HPDE6-E6E7 (cell line): ENCODE measurements around the gene EWSR1.
"Not testable (repeated sequence)": the region's sequence is repeated elsewhere in the genome, so short reads cannot be mapped to it uniquely, and the experiment has no call there.

Experiments
- DNase-seq: peaks from one replicate; pipeline ENCODE4 v3.0.0; 2011; ENCODE audit warnings: missing footprints; ENCODE audit errors: extremely low spot score

The EWSR1 gene

GRCh38 chr22:29338398-29338797 is 70.3 kb downstream of the EWSR1 start:
- no peak for DNase-seq

GRCh38 chr22:29339381-29340235 is 71.5 kb downstream of the EWSR1 start:
- peak; percentile 25 for DNase-seq

DNA sequence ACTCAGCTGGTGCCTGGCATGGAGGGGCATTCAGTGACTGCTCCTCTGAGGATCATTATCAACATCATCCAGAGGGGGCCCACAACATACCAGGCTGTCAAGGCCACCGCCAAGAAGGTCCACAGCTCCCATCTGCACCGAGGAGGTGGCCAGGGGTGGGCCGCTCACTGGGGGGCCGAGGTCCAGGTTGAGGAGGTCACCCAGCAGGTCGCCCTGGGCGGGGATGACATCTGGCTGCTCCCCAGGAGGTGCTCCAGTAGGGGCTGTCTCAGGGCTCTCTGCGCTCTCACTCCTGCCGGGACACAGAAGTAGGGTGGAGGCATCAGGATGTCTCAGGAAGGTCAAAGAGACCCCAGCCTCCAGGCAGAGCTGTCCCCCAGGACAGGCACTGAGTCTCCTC is 72.5 kb downstream of the EWSR1 start:
- DNase-seq, result no peak

DNA sequence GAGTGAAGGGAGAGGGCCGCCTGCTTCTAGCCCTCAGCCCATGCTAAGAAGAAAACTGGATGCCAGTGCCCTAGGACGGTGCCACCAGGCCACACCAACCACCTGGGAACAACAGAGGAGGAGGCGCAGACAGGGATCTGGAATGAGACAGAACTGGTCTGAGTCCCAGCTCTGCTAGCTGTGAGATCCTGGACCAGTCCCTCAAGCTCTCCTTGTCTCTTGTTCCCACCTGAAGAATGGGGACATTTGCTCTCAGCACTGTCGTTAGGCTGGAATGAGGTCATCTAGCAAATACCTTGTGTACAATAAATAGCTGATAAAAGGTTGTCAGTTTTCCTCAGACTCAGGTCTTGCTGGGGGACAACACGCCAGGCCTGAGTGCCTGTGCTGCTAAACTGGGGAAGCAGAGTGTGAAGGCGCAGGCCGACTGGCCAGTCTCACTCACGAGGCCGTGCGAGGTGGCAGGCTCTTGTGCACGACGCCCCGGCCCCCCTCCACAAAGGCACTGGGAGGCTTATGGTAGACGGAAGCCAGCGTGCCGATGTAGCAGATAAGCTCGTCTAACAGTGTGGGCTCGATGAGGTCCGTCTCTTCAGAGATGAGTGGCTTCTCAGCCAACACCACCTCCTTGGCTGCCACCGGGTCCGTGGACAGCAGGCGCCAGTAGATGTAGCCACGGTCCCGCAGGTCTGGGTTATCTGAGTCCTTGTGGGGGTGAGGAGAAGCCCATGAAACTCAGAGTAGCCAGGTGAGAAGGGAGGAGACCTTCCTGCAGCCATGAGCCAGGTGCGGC is 73.2 kb downstream of the EWSR1 start:
- no peak for DNase-seq

DNA sequence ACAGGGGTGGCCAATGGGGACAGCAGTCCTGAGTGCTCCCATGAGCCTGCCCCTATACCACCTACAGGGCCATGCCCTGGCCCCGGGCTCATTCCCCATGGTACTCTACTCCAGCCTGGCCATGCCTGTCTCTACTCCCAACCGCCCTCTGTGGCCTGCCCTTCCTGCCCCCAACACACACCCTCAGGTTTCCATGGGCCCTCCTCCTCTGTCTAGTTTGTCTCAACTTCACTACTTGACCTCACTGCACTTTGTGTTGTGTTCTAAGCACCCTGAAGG is 73.7 kb downstream of the EWSR1 start:
- DNase-seq, result no peak

DNA sequence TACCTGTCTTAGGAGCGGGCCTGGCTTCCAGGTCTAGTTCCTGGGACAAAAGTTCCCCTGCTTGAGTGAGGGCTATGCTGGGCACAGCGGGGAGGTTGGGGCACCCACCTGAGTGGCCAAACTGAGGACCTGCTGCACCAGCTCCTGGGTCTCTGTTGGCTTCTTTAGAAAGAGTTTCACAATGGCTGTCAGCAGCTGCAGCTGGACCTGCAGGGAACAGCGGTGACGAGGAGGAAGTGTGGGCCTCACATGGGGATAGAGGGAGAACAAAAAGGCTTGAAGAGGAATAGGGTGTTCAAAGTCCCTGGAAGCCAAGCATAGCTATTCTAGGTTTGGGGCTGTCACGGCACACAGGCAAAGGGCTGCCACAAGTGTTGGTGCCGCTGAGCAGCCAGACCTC is 74.1 kb downstream of the EWSR1 start:
- no peak for DNase-seq

- DNase-seq, result peak; percentile 49
These were observed 74.7 kb downstream of the EWSR1 start for GRCh38 chr22:29342577-29343312.

- DNase-seq, result peak; percentile 38
These were observed 75.3 kb downstream of the EWSR1 start for GRCh38 chr22:29343313-29343805.

DNA sequence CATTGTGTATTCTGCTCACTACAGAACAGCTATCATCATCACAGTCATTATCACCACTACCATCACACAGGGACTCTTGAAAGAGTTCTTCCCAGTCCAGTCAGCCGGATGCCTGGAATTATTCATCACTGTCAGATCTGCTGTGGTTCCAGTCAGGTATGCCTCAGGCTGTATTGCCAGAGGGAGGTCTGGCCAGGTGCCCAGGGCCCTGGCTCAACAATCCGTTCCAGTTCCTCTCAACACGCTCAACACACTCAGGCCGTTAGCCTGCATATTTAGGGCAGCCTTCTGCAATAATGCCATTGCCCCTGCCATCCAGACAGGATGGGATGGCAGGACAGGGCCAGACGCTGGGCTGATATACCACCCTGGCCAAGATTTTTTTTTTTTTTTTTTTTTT is 76.1 kb downstream of the EWSR1 start:
- DNase-seq, result peak; percentile 78

- DNase-seq, result not testable (repeated sequence)
These were observed 76.8 kb downstream of the EWSR1 start for GRCh38 chr22:29344889-29345288.

DNA sequence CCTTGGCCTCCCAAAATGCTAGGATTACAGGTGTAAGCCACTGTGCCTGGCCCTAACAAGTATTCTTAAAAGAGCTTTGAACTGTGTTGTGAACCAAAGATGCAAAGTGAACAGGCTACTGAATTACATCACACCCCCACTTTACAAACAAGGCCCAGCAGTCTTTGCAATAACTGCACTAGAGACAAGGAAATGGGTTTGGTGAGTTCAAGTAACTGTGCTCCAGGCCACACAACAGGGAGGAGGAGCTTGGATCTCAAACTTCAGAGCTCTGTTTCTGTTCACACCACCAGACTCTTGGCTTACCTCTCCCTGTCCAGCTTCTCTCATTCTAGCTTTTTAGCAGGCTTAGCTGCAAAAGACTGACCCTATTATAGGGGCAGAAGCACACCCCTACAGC is 77.9 kb downstream of the EWSR1 start:
- no peak for DNase-seq

DNA sequence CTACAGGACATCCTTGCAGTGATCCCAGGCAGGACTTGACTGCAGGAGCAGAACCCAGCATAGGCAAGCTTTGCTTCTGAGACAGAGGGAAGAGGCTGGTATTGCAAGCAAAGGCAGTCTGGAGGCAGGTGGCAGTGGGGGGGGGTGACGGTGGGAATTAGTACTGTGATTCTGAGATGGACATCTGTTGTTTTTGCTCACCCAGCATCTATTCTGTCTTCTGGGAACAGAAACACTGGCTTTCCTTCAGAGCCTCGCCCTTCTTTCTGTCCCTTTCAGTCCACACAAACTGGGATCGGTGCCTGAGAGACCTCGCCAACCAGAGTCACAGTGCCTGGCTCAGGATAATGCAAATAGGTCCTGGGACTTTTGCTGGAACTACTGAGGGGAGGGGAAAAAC is 78.6 kb downstream of the EWSR1 start:
- DNase-seq, result no peak

GRCh38 chr22:29348041-29348440 is 80.0 kb downstream of the EWSR1 start:
- no peak for DNase-seq

DNA sequence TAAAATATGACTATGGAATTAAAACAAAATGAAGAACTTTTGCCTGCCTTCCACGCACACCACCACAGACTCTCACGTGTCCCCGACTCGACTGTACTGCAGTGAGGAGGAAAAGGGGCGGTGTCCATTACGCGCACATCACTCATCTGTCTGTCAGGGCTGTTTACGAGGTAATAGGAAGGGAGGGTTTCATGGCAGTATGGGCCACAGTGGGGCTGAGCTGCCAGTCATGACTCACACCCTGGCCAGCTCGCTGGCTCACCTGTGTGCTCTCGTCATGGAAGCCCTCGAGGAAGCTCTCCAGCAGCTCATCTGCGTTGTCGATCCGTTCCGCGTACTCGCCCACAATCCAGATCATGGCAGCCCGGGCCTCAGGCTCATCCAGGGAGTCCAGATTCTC is 80.9 kb downstream of the EWSR1 start:
- peak; percentile 94 for DNase-seq
